Right lobe of liver (tissue), 6 donors: ENCODE results near the gene SMPD3. TPM values are rescaled to one million over a fixed set of nuclear protein-coding genes. Genes with fewer than 3 reads are reported as not detected.

ENCODE experiments used
- ATAC-seq, 4 donors: fragments of 200-7000 bp; cut with Tn5 transposase; one replicate each; pipeline ENCODE4 v1.9.1; 2020; ENCODE audit warnings: mild to moderate bottlenecking in 4 of 4, moderate library complexity in 4 of 4
- DNase-seq, 3 donors: peaks; one replicate each; pipeline ENCODE4 v3.0.0-alpha.2; 2020
- H3K27ac ChIP-seq, 3 donors: fragments of 200-600 bp; one replicate each; pipeline ENCODE4 v1.8.0; 2022
- H3K27me3 ChIP-seq, 2 donors: fragments of 200-600 bp; one replicate each; pipeline ENCODE4 v1.8.0; 2022
- H3K36me3 ChIP-seq, 4 donors: fragments of 200-600 bp; sonication (generic) in 1 of 4; one replicate each; pipeline versions ENCODE4 v1.5.1 to v1.8.0; 2017 to 2022; ENCODE audit warnings: control low read depth in 1 of 4
- H3K4me1 ChIP-seq, 4 donors: fragments of 200-600 bp; sonication (generic) in 1 of 4; one replicate each; pipeline versions ENCODE4 v1.5.1 to v1.8.0; 2017 to 2022; ENCODE audit warnings: control low read depth in 1 of 4
- H3K4me3 ChIP-seq, 3 donors: fragments of 200-600 bp; one replicate each; pipeline ENCODE4 v1.8.0; 2022
- H3K9me3 ChIP-seq, 4 donors: fragments of 200-600 bp; sonication (generic) in 1 of 4; one replicate each; pipeline versions ENCODE4 v1.5.1 to v1.8.0; 2017 to 2022; ENCODE audit warnings: control low read depth in 1 of 4
- CTCF ChIP-seq, 4 donors: fragments of 200-600 bp in 3 of 4; fragments of 450-650 bp in 1 of 4; IDR thresholded peaks; one replicate each; pipeline versions ENCODE4 v1.5.1 to v1.8.0; 2016 to 2022; ENCODE audit warnings: antibody characterized with exemption in 4 of 4, mild to moderate bottlenecking in 2 of 4
- POLR2A ChIP-seq: fragments of 450-650 bp; IDR thresholded peaks from one replicate; pipeline ENCODE4 v1.6.1; 2017; ENCODE audit warnings: antibody characterized with exemption, mild to moderate bottlenecking
- WGBS: methylation state at CpG from one replicate; pipeline ENCODE4 v1.1.6; 2018; ENCODE audit warnings: low coverage, low lambda C conversion rate; ENCODE audit not compliant: insufficient coverage; ENCODE audit errors: missing lambda C conversion rate; 5-methylcytosine and 5-hydroxymethylcytosine counted together
- intact Hi-C, 2 donors: fragments of 100-400 bp; cut with DNase I; formaldehyde crosslinking; loops; one replicate each; pipeline versions ENCODE4 v1.11.2 to v1.14.1; 2022
- total RNA-seq, 6 experiments: library from RNA; depleted of rRNA in 2 of 6; stranded (reverse); fragments of >200 nt in 2 of 6; fragmentation: NEBNext Ultra II Directional in 3 of 6; extraction: Animal tissue kit (Norgen Biotek cat#: 25700) in 3 of 6; gene quantifications; one replicate each; pipeline versions ENCODE4 v1.1.0 to v1.2.4, GENCODE V29; 2016 to 2023
- donor health status: DM: no; HTN: yes; CAD: no.
- donor health status: DM: no; HTN: no; CAD: no.
- donor health status: DM: no; HTN: no; CAD: no.
- donor health status: DM: no; HTN: yes; CAD: no.
- donor health status: DM: no; HTN: yes; CAD: no.

SMPD3 gene
- total RNA-seq, 6 experiments from 2014 or later, result 0.18 to 27.2 (median 5.0) TPM

GRCh38 chr16:68376590-68376989 lies 71.7 kb downstream of the SMPD3 start:
- Histone ChIP-seq H3K4me1 (no peaks in the 10 kb centered on the region), H3K27ac (no peak overlapping the region), H3K27me3 (no peaks in the 10 kb centered on the region), H3K4me3 (no peak overlapping the region), H3K36me3 (no peaks in the 10 kb centered on the region), H3K9me3 (no peaks in the 10 kb centered on the region)
- ATAC-seq (no peak), DNase-seq (no peak)
- intact Hi-C loops, result no loop called here
- WGBS, result 95% methylated on average over 3 of the region's 6 CpGs
- TF ChIP-seq CTCF (IDR thresholded peaks at IDR 0.05), result no peak
- TF ChIP-seq POLR2A, result no peak

DNA sequence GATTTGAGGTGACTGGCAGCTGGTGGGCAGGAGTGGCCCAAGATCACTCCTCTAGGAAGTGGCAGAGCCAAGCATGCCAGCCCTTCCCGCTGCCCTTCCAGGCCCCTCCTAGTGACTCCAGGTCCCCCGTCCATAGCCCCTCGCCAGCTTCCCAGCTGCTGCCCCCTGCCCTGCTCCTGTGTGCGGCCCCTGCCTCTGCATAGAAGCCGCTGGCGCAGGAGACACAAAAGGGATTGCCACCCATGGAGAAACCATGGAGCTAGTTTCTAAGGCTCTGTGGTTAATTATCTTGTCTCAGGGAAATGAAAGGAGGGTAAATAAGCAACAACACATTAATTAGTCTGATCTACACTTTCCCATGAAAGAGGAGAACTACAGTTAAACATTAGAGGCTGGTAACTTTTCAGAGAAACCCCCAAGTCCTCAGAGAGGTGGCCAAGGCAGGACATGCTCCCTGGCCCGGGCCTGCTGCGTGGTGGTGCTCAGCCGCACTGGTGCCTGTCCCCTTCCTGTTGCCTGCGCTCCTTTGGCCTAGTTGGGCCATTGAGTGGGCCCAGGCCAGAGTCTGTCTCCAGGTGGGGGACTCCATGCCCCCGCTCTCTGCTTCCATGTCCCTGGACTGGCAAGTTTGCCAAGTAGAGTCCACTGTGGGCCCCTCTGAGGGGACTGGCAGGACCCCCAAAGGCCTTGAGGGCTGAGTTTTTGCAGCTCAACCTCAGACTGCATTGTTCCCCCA lies 72.3 kb downstream of the SMPD3 start:
- no peak for DNase-seq
- Histone ChIP-seq H3K4me3 (no peak overlapping the region), H3K36me3 (no peaks in the 10 kb centered on the region), H3K9me3 (no peaks in the 10 kb centered on the region), H3K4me1 (no peaks in the 10 kb centered on the region), H3K27me3 (no peaks in the 10 kb centered on the region), H3K27ac (no peak overlapping the region)
- no CpG with 5 or more reads among the region's 11 CpGs for whole genome bisulfite sequencing
- TF ChIP-seq CTCF (IDR thresholded peaks at IDR 0.05), result no peak
- no peak for TF ChIP-seq POLR2A
- intact Hi-C loops, result no loop called here
- ATAC-seq, result no peak

DNA sequence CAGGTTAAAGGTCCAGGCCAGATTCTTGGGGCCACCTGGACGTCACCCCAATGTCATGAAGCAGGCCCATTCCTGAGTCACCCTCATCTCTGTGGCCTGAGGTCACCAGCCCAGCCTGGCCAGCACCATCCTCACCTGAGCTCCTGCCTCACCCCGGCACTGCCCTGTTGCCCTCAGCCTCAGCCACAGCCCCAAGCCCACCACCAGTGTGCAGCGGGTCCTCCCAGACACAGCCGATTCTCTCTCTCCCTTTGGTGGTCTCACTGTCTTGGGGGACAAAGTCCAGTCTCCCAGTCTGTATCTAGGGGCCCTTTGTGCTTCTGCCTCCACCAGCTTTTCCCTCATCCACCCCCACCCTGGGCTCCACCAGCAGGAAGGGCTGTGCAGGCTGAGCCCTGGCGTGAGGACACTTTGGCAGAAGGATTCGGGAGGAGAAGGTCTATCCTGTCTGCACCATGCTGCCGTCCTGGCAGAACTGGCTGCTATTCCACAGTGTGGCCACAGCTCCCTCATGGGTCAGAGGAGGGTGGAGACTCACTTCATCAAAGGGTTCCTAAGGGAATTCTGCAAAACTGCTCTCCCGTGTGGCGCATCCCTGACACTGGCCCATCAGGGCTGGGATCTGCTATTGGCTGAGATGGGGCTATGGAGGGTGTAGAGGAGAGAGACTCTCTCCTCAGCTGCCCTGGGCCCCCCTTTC lies 73.2 kb downstream of the SMPD3 start:
- Histone ChIP-seq H3K27me3 (no peaks in the 10 kb centered on the region), H3K36me3 (no peaks in the 10 kb centered on the region), H3K4me1 (no peaks in the 10 kb centered on the region), H3K9me3 (no peaks in the 10 kb centered on the region), H3K4me3 (no peak overlapping the region), H3K27ac (no peak overlapping the region)
- WGBS, result no CpG with 5 or more reads among the region's 9 CpGs
- intact Hi-C loops, result no loop called here
- ATAC-seq (no peak), DNase-seq (no peak)
- TF ChIP-seq CTCF (IDR thresholded peaks at IDR 0.05) (no peak), POLR2A (no peak)

DNA sequence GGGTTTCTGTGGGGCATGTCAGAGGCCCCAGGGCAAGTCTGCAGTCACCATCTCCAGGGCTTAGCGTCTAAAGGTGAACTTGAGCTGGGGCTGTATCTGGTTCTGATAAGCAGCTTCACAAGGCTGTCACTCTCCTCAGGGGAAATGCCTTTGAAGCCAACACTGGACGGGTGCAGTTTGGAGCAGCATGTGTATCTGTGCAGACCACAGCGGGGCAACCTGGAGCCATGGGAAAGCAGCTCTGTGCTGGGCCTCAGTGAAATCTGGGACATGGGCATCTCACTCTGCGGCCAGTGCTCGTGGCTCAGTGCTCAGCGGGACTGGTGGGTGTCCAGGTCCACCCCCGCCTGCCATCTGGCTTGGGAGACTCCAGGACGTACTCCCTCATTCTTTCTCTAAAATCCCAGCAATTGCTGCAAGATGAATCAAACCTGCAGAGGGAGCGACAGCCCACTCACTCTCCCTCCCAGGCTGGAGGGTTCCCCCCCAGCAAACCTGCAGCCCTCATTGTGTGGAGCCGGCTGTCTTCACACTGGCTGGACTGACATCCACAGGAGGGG lies 74.0 kb downstream of the SMPD3 start:
- no peaks in the 10 kb centered on the region for H3K27me3 ChIP-seq
- no peaks in the 10 kb centered on the region for H3K4me1 ChIP-seq
- TF ChIP-seq CTCF (IDR thresholded peaks at IDR 0.05) (no peak), POLR2A (no peak)
- H3K4me3 ChIP-seq, result no peak overlapping the region
- DNase-seq (peak in 1 of 3 donors; percentile 44), ATAC-seq (no peak)
- H3K36me3 ChIP-seq, result no peaks in the 10 kb centered on the region
- H3K27ac ChIP-seq, result no peak overlapping the region
- WGBS, result 97% methylated on average over 4 of the region's 10 CpGs
- H3K9me3 ChIP-seq, result no peaks in the 10 kb centered on the region
- intact Hi-C loops, result no loop called here
